Stimulated activated naive CD8-positive, alpha-beta T cell treated with anti-CD3 and anti-CD28 coated beads, Interleukin-15, Interleukin-2, amounts not matched to agents 100 U/mL and 50 U/mL, for 24 hours (primary cell): ENCODE results near the gene GSK3B.
A peak's percentile ranks its signal among the peaks of the same experiment; 100 is the strongest.

Experiments used
- ATAC-seq: fragments of 150-1000 bp; cut with Tn5 transposase; one replicate; pipeline ENCODE4 v1.10.0; 2021
- DNase-seq: peaks from one replicate; pipeline ENCODE4 v3.0.0; 2021

GSK3B gene

DNA sequence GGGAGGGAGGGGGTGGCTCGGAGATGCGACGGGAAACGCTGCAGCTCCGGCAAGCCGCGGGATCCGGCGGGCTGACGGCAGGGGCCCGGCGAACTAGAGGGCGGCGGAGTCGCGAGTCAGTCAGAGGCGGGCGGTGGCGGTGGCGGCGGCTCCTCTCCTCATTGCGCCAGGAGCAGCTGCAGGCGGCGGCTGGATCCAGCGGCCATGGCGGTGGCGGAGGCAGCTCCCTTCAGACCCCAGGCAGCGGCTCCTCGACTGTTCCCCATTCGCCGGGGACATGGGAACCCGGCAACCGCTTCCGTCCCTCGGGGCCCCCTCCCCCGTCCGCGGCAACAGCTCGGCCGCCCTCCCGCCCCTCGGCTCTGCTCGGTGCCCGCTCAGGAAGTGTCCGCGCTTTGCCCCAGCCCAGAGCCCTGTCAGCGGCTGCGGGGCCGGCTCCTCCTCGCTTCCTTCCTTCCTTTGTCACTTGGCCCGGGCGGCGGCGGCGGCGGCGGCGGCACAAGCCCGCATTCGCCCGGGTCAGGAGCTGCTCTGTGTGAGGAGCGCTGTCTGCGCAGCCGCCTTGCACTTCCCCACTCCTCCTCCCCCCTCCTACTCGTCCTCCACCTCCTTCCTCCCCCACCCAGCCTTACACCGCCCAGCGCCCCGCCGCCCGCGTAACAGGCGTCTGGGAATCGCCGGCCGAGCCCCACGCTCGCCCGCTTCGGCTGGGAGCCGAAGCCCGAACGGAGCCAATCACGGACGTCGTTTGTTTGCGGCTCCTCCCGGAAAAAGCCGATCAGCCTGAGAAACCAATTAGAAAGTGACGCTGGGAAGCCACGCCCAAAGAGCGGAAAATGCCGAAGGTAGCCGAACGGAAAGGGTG is at the start of gene GSK3B:
Gene GSK3B (minus strand): TSS at position 537 of the 865 bp plus-strand sequence. CDS start 1,013 bp downstream, outside the sequence.
- ATAC-seq (peak; percentile 55), DNase-seq (peak; percentile 77)

DNA sequence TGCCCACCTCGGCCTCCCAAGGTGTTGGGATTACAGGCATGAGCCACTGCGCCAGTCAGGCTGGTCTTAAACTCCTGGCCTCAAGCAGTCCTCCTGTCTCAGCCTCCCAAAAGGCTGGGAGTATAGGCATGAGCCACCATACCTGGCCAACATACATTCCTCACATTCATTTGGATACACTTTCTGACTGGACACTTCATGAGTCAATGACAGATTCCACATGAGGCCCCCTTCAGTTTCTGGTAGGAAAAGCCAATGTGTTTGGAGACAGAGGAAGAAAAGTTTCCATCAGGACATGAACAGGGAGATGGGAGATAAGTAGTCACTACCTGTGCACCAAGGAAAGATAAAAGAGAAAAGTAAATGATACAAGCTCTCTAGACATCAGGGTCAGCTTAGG is 49.4 kb upstream of the GSK3B start:
- ATAC-seq: no peak
- no peak for DNase-seq

DNA sequence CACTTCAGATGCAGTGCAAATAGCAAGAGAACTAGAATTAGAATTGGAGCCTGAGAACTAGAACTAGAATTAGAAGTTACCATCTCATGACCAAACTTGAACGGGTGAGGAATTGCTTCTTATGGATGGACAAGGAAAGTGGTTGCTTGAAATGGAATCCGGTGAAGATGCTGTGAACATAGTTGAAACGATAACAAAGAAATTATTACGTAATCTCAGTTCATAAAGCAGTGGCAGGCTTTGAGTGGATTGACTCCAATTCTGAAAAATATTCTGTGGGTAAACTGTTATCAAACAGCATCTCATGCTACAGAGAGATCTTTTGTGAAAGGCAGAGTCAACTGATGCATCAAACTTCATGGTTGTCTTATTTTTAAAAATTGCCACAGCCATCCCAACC is 48.0 kb upstream of the GSK3B start:
- DNase-seq (no peak), ATAC-seq (no peak)

DNA sequence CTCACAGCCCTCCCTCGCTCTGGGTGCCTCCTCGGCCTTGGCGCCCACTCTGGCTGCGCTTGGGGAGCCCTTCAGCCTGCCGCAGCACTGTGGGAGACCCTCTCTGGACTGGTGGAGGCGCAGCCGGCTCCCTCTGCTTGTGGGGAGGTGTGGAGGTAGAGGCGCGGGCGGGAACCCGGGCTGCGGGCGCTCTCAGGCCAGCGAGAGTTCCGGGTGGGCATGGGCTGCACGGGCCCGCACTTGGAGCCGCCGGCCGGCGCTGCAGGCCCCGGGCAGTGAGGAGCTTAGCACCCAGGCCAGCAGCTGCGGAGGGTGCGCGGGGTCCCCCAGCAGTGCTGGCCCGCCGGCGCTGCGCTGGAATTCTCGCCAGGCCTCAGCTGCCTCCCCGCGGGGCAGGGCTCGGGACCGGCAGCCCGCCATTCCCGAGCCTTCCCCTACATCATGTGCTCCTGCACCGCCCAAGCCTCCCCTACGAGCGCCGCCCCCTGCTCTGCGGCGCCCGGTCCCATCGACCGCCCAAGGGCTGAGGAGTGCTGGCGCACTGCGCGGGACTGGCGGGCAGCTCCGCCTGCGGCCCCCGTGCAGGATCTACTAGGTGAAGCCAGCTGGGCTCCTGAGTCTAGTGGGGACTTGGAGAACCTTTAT is 46.0 kb upstream of the GSK3B start:
- DNase-seq: no peak
- no peak for ATAC-seq

DNA sequence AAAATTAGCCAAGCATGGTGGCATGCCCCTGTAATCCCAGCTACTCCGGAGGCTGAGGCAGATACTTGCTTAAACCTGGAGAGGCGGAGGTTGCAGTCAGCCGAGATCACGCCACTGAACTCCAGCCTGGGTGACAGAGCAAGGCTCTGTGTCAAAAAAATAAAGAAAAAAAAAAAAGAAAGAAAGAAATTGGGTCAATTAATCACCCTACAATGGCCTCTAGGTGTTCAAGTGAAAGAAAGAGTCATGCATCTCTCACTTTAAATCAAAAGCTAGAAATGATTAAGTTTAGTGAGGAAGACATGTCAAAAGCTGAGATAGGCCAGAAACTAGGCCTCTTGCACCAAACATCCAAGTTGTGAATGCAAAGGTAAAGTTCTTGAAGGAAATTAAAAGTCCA is 44.9 kb upstream of the GSK3B start:
- ATAC-seq: no peak

DNA sequence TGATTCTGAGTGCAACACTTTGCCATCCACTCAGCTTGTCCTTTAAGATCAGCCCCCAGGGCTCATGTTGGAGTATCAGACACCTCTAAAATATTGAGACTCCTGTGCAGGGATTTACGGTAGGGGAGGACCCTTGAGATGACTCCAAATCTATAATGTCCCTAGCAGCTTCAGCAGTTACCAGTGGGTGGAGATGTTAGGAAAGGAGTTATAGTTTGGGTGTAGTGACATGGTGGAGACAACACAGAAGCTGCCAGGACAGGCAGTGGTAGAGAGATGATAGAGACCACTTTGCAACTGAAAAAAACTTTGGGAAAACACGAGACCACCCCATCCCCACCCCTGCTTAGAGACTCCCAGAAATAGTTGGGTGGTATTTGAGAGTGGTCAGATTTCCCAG is 43.3 kb upstream of the GSK3B start:
- no peak for DNase-seq
- ATAC-seq: no peak

More for the DNA sequence above, 44.9 kb upstream of the GSK3B start:
- no peak for DNase-seq

DNA sequence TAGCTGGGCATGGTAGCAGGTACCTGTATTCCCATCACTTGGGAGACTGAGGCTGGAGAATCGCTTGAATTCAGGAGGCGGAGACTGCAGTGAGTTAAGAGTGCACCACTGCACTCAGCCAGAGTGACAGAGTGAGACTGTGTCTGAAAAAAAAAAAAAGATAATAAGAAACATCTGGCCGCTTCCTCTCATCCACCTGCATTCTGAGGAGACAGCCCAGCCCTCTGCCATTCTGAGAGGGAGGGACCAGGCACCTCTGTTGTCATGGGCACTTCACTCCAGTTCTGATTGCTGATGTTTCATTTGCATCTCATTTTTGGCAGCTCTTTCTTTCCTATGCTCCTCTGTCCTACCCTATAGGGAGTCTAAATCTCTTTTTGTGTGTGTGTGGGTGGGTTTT is 36.4 kb upstream of the GSK3B start:
- no peak for ATAC-seq
- no peak for DNase-seq

DNA sequence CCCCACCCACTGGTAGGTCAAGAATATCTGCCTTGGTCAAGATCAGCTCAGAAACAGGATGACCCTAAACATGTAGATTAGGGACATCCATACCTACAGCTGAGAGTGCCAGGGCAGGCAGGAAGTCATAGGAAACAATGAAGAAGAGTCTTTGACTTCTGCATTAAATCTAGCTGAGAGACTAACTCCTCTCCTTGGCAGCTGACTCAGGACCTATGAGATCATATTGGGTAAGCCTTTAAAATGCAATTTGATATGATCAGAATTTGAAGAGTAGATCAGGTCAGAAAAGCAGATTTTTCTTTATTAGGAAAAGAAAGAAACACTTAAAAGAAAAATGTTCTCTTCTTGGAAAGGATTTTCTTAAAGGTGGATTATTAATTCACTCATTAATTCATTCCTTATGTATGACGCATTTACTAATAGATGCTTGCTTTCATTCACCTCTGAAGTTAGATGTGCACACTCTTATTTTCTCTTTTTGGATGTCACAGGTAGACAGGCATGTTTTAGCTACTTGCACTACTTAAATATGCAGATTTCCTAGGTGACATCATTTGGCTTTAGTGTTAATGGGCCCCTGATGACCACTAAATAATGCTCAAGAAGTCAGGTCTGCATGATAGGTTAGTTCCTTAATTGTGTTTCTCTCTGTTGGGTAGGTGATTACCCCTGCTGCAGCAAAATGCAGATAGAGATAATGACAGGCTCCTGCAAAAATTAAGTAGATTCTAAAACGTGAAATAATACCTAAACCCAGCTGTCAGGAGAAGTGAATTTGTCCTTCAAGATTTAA is 35.7 kb upstream of the GSK3B start:
- ATAC-seq (no peak), DNase-seq (no peak)

DNA sequence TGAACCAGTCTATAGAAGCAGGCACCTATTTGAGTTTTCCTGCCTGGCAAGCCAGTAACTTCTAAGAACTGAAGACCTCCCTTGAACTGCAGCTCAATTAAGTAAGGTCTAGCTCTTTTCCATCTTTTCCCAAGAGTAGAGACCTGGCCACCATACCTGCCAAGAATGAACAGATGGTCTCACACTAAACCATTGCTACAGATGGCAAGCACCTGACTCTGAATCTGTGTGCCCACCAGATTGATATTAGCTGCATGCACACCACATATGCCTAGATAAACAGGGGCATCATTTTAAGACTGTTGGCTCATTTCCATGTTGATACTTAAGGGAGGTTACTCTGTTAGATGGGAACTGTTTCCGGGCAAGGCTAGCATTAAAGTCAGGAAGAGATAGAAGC is 34.8 kb upstream of the GSK3B start:
- ATAC-seq (no peak), DNase-seq (no peak)

DNA sequence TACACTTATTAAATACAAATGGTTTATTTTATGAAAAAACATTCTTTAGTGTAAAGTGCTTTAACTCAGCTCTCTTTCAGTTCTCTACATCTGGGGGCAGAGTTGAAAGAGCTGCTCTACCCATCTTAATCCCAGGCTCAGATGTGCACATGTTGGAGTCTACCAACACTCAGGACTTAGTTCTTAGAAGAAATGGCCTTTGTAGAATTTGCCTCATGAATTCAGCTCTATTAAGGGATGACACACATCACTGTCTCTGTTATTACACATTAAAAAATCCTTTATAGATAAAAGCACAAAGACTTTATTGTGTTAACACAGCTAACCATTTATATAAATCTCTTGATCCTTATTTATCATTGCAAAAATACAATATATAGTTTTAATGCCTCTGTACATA is 31.7 kb upstream of the GSK3B start:
- ATAC-seq: no peak
- no peak for DNase-seq

DNA sequence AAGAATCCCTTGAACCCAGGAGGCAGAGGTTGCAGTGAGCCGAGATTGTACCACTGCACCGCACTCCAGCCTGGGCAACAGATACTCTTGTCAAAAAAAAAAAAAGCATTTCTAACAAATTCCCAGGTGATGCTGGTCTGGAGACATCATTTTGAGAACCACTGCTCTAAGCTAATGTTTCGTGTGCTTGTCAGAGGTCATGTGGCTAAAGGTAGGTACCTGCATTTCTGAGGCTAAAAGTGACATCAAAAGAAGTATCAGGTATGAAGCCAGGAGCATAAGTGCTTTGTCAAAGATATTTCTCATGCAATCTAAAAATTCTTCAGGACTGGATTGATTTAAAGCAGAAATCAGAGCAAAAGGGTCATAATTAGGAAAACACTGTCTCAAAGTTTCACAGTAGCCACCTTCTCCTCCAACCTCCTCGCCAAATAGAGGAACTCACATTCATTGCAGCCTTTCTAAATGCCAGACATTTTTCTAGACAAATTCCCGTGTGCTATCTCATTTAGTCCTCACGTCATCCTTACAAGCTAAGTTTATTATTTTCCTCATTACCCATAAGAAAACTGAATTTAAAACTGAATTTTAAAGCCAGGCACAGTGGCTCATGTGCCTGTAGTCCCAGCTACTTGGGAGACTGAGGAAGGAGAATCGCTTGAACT is 25.7 kb upstream of the GSK3B start:
- no peak for ATAC-seq
- DNase-seq: no peak

DNA sequence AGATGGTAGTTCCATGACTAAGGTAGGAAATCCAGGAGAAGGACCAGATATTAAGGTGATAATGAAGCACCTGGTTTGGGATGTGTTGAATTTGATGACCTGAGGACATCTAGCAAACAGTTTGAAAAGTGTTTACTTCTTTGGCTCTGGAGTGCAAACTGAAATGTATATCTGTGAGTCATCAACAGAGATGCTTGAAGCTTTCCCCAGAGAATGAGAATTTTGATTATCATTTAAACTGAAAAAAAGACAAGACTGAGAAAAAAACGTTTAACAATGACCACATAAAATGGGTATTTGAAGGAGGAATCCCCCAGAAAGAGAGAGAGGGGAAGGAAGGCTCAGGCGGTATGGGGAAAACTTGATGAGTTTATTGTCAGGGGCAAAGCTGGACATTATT is 20.7 kb upstream of the GSK3B start:
- DNase-seq: no peak
- no peak for ATAC-seq

DNA sequence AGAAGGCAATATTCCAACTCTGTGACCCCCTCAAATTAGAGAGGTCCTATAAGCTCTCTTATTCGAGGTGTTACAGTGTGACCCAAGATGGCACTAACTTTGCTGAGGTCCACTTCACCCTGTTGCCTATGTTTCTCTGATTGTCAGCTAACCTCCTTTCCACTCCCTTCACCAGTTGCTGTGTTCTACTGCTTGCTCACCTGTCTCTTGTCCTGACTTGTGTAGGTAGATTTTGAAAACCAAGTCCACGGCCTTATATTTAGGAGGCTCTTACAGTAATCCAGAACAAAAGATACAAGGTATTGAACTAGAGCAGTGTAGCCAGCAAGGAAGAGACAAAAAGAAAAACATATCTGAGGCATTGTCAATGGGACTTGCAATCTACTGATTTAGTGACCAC is 20.1 kb upstream of the GSK3B start:
- ATAC-seq (no peak), DNase-seq (no peak)

DNA sequence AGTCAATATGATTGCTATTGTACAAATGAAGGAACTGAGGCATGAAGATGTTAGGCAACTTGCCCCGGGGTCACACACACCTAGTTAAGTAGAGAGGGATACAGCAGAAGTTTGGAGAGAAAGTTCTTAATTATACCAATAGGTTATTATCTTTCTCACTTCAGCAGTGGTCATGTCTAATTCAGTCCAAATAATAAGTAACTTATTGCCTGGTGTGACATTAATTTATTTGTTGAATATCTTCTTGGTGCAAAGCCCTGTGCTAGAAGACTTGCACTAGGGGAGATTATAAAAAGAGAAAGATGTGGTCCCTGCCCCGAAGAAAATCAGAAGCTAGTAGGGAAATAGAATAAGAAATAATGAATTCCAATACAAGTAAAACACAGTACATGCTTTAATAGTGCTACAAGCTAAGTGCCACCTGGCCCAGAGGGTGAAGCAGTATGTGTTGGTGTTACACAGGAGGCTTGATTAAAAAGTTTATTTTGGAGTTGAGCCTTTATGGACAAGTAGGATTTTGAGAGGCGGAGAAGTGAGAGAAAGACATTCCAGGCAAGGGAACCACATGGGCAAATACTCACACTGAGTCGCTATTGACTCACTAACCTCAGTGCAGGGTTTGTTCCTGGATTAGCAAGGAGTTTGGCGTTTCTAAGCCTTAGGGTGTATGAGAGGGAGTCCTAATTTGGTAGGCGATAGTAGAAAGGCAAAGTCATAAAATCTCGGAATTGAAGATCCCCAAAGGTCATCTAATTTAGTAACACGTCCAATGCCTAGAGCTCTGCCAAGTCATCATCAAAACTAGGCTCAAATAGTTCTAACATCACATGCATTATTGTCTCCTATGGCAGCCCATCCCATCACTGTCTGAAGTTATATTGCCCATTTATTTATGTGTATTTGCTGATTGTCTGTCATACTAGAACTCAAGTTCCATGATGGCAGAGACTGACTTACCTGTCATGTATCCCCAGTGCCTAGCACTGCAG is 19.2 kb upstream of the GSK3B start:
- DNase-seq: no peak
- ATAC-seq: no peak

DNA sequence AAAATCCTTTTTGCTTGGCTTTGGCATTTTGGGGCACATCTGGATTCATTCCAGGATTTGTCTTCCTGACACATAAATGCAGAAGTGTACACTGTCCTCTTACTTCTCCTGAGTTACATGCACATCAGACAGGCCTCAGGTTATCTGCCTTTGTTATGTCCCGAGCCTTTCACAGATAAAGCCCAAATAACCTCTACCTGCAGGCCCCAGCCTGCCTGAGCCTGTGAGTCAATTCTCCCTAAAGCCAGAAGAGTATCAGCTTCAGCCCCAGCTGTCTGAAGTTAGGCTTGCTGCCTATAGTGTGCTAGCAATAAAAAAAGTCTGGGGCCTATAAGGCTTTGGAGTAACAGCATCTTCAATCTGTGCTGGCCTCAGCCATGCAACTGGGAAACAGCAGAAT is 17.7 kb upstream of the GSK3B start:
- DNase-seq: no peak
- no peak for ATAC-seq

DNA sequence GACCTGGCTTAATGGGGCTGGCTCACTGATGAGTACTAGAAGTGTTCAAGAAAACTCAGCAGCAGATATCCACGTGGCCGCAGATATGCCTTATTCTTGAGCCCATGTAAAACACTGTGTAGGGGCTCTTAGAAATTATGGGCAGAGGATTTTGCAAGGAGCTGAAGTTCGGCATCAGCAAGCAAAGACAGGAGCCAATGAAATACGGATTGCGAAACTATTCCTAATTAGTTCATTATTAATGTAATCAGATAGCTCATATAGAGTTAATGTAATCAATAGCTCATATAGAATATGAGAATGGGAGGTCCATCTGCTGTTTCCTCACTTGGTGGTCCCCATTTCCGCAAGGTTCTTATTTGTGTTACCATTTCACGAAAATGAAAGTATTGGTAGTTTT is 9.0 kb upstream of the GSK3B start:
- ATAC-seq (no peak), DNase-seq (no peak)

DNA sequence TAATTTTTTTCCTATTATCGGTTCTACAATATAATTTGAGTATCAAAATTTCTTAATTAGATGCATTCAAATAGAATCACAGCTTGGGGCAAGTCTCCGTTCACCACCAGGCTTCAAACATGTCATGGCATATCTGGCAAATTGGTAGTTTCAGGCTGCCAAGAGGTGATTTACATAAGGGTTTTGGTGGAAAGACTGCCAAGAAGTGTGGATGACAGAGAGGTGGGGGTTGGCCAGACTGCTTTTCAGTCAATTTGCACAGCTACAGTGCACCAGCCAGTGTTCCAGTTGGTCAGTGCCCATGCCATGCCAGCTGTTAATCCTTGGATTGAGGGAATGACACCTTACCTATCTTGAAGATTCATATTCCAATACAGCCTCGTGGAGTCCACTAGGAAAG is 8.4 kb upstream of the GSK3B start:
- no peak for ATAC-seq
- DNase-seq: no peak

DNA sequence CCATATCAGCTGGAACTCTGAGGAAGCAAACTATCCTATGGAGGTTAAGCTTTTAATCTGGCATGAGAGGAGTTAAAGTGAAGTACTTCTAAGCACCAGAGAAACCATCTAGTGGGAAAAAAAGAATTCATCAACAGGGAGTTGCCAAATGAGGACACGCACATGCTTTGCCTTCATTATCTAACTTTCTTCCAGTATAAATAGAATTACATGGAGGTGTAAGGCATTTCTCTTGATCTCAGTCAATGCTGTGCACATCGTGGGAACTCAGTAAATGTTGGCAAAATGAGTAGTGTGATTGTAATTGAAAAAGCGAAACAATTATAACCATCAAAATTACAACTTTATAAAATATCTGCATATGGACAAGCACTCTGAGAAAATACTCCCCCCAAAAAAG is 8.0 kb upstream of the GSK3B start:
- ATAC-seq: no peak

DNA sequence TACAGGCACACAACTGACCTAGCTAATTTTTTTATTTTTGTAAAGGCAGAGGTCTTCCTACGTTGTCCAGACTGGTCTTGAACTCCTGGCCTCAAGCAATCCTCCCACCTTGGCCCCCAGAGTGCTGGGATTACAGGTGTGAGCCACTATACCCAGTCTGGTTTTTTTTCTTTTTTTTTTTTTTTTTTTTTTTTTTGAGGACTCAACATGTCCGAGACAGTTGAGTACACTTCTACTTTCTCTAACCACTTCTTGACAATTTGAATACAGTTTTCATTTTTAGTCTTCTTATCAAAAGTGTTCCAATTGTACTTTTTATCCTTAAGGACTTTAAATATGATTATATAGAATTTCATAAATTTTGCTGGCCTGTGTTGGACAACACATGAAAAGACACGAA is 7.4 kb upstream of the GSK3B start:
- DNase-seq (no peak), ATAC-seq (no peak)

More for the DNA sequence above, 8.0 kb upstream of the GSK3B start:
- no peak for DNase-seq

DNA sequence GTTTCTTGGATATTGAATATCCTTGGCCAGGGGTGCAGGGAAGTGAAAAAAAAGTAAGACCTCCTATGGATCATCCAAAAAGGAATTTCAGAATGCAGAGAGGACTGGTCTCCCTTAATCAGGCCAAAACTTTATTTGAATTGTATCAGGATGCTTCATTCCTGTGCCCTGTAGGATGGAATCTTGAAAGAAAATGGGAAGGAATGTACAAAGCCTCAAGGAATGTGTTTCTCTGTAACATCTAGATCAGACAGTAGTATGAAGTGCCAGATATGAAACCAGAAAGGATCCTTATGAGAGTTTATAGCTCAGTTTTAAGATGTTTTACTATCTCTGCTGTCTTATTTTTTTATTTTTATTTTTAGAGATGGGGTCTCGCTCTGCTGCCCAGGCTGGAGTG is 6.5 kb upstream of the GSK3B start:
- ATAC-seq: no peak
- no peak for DNase-seq

DNA sequence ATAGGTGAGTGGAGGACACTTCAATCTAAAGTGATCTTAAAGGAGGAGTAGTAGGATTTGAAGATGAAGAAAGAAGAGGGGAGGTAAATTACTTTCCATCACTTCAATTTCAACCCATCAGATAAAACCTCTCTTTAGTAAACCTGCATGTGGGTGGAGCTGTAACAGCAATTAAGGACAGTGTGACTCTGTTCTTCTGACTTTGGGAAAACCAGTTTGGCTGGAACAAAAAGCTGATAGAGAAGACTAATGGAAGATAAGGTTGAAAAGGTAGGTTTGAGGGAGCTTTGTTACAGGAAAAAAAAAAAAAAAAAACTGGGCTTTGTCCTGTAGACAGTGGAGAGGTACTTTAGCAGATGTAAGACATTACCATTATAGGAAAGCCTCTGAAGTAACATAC is 4.5 kb upstream of the GSK3B start:
- ATAC-seq: no peak
- DNase-seq: no peak
